HG02763 (cell line): Measurements from ENCODE around the gene CBFB.

Experiments
- ATAC-seq: cut with Tn5 transposase; IDR thresholded peaks from one replicate; pipeline ENCODE4 v1.9.1; 2021; ENCODE audit warnings: mild to moderate bottlenecking, moderate library complexity; ENCODE audit not compliant: unreplicated experiment

Gene CBFB

DNA sequence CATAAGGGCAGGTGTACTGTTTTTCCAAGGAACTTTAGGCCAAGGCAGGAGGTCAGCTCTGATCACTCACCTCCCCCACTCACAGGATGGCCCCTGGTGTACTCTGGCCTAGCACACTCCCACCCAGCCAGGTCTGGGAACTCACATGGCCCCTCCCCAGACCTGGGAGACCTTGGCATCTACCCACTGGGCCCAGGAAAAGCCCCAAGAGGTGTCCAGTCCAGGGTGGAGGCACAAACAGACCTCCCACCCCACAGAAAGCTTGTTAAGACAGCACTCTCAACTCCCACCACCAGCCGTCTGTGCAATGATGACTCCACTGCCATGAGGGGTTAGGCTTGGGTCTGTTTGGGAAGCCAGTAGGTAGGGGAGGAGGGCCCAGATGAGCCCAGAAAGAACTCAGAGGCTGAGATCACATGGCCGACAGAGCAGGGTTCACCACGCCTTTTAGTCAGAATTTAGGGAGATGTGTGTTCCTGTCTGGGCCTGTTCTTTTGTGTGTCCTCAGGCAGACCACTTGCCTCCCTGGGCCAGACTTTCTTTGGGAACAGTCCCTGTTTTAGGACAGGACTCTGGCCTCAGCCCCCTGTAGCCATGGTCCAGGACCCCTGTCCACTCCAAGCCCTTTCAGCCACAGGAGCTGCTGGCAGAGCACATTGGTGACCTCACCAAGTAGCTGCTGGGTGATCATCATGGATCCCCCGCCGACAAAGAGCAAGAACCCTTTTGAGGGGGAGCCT, 12.1 kb upstream of the CBFB start:
- no peak for ATAC-seq

DNA sequence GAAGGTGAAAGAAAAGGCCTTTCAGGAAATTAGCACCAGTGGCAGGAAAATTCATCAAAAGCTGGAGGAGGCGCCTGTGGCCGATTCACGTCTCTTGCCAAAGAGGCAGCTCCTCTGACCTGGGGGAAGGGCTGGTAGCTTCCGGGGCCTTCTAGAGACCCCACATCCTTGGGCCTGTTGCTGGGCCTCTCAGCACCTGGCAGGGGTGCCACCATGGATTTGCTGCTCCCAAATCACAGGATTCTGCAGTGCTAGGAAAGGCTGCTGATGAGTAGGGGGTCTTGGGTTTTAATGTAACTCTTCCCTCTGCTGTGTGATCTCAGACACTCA, 11.6 kb upstream of the CBFB start:
- ATAC-seq = no peak

DNA sequence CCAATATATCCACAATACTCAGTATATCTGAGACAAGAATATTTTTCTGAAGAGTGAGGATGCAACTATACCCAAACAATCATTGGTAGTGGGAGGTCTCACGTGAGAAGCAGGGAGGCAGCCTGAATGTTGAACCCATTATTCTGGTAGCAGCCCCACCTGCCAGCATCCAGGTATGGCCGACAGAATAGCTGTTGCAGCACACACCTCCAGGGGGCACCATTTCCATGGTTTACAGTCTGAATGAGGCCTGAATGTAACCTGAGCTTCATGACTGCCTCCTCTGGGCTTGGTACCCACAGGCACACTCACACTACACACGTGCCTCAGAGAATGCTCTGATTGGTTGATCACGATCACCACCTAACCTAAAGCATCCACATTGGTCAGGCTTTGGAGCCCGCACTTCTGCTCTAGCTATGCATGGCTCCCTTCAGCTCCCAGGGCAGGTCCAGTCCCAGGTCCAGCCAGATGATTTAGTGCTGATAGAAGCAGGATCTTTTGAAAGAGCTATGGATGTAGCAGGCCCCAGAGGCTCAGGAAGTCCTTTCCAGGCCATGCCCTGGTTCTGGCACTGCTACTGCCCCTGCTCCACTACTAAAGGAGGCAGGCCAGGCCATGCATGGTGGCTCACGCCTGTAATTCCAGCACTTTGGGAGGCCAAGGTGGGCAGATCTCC, 11.0 kb upstream of the CBFB start:
- peak; percentile 62 for ATAC-seq

DNA sequence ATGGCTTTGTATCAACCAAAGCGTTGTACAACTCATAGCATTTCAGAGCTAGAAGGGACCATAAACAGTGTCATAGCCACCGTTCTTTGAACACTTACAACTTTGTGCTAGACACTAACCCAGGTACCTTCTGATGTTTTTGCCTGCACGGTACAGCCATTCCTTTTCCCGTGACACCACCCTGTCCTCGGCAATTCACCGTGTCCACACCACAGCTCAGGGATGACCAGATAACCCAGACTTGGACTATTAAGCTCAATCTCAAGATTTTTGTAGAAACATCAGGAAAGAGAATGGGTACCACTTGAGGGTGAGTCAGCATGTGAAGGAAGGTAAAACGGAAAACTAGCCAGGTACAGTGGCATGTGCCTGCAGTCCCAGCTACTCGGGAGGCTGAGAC, 9.8 kb upstream of the CBFB start:
- ATAC-seq = no peak

DNA sequence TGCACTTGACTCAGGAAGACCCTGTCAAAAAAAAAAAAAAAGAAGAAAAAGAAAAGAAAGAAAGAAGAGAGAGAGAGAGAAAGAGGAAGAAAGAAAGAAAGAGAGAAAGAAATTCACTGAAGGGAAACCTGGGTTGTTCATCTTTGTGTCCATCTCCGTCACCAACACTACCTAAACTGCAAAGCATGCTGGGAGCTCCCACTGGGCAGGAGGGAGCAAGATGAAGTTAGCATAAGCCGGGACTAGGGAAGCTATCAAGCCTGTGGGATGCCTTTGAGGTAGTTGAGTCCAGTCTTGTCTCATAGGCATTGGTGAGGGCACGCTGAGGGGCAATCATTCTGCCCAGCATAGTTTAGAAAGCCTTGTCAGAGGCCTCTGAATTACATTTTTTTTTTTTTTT, 7.6 kb upstream of the CBFB start:
- ATAC-seq = no peak

DNA sequence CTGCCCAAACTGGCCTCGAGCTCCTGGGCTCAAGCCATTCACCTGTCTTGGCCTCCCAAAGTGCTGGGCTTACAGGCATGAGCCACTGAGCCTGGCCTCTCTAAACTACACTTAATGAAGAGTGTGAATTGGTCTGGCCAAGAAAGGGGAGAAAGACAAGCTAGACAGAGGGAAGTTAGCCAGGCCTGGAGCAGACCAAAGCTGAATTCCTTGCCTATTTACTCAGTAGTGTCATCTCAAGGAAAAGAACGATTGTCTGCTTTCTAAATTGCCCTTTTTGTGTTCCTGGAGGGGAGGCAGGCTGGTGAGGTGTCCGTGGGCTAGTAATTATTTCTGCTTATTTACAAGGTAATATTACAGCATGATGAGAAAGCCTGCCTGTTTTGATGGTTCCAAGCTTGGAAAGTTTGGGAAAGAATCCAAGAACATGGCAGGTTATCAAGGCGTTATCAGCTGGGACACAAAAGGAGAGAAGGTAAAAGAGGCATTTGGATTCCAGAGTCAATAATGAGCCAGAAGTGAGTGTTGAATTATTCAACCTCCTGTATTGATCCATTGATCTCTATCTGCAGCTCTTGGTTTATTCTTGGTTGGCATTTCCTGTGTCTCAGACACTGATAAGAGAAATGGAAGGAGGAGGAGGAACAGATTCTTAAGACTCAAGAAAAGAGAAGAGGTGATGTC, 6.3 kb upstream of the CBFB start:
- ATAC-seq = no peak

DNA sequence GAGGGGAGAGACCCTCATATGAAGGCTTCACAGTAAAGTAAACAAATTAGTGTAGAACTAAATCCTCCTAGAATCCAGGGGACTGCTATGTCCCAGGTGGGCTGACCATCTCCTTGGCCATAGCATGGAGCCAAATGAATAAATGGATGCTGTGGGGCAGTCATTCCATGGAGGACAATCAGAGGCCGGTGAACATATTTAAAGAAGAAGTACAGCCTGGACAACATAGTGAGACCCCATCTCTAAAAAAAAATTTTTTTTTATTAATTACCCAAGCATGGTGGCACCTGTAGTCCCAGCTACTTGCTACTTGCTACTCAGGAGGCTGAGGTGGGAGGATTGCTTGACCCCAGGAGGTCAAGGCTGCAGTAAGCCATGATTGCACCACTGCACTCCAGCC, 5.3 kb upstream of the CBFB start:
- no peak for ATAC-seq

DNA sequence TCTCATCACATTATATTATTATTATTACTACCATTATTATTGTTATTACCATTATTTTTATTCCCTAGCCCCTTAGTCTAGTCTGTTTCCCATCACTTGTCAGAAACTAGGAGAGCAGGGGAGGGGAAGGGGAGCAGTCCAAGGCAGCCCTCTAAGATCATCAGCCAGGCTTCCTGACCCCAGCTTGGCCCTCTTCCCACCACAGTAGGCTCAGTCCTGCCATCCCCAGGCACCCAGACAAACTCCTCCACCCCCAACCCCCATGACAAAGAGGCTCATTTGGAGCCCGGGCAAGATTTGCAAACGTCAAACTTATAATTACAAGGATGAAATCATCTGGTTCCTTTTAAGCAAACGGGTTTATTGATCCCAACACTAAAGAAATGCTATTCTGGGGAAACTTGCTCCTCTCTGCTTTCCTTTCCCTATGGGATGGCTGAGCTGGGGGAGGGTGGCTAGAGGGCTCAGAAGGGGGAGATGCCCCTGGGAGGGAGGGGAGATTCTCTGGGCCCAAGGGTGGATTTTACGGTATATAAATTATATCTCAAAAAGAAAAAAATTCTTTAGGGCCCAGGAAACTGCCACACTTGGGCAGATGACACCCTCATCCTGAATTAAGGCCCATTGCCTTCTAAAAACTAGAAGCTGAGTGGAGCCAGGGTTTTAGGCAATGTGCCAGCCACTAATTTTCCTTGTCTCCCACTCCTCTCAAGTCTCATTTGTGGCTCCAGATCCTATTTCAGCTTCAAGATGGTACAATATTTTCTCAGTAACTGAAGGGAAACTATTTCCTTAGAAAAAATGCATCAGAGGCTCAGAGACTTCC, 4.4 kb upstream of the CBFB start:
- no peak for ATAC-seq

DNA sequence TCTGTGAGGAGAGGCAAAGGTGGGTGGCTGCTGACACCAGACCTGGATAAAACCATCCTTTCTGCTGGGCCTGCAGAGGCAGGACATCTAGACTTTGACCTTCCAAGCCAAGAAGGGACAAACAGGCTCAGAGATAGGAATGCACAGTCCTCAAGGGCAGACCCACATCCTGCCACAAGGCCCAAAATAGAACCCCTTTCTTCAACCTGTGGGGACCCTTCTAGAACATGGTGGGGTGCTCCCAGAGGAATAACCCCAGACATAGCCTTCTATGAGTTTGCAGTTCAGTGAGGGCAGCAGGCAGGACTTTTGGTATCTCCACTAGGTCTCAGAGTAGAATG, 3.8 kb upstream of the CBFB start:
- no peak for ATAC-seq

DNA sequence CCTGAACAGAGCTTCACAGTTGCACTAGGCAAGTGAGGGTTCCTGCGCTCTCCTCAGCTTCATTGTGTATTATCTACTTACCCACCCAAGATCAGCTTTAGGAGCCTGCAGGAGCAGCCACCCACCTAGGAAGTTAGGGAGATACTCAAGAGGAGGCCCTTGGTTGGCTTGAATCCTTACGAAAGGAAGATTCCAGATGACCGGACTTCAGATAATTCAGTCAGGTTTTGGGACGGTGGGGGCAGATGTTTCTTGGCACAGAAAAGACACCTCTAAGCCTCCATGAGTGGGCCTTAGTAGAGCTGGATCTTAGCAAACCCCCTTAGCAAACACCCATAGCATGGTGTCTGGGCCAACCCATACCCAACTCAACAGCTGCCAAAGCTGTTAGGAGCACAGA, 2.4 kb upstream of the CBFB start:
- no peak for ATAC-seq

DNA sequence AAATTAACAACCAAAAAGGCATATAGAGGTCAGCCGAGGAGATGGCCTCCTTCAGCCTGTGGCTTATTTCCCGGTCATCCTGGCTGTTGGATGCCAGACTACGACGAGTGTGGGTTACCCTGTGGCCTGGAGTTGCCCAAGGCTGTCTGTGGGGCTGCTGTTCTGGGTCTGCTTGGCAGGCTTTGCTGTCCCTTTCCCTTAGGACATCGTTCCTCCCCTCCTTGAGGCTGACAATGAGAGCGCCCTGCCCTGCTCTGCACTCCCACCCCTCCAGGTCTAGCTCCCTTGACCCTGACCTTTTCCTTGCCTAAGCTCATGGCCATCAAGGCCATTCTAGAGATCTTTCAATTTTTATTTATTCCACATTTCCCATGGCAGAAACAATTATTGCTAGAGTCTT, 1.9 kb upstream of the CBFB start:
- no peak for ATAC-seq

DNA sequence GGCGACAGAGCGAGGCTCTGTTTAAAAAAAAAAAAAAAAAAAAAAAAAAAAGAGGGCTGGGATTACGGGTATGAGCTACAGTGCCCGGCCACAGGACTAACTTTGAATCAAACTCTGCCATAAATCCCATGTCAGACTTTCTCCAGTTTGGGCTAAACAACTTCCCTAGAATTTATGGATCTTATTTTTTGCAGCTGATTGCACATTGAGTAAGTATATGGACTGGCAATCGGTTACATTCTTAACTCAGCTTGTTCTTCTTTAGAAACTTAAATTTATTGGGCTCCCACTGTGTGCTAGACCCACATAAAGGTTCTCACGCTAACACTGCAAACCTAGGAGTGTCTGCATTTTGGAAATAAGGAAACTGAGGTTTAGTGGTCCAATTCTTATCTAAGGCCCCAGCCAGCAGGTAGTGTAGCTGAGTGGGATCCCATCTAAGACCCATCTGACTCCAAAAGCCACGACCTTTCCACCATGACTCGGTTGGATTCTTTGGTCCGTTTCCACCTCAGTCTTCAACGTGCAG, 718 bp upstream of the CBFB start:
- no peak for ATAC-seq

DNA sequence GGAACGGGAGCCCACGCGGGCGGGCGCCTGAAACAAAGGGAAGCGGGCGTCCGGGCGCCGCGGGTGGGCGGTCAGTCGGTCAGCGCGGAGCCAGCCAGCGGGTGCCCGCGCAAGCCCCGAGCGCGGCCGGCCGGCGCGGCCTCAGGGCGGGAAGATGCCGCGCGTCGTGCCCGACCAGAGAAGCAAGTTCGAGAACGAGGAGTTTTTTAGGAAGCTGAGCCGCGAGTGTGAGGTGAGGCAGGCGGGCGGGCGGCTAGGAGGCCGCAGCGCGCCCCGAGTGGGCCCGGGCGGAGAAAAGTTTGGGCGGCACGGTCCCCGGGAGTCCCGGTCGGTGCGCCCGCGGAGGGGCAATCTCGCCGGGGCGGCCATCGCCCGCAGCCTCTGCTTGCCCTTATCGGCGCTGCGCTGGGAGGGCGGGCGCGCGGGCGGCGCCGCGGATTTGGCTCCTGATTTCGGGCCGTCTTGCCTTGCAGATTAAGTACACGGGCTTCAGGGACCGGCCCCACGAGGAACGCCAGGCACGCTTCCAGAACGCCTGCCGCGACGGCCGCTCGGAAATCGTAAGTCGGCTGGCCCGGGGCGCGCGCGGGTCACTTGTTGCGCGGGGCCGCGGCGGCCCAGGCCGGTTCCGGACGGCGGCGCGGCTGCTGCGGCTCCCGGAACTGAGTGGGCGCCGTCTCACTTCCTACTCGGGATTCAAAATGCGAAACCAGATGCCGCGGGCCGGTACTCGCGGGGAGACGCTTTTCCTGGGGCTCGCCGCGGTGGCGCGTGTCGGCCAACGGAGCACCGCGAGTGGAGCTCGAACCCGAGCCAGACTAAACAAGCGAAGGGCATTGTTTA, 526 bp downstream of the CBFB start:
- peak; percentile 40 for ATAC-seq

DNA sequence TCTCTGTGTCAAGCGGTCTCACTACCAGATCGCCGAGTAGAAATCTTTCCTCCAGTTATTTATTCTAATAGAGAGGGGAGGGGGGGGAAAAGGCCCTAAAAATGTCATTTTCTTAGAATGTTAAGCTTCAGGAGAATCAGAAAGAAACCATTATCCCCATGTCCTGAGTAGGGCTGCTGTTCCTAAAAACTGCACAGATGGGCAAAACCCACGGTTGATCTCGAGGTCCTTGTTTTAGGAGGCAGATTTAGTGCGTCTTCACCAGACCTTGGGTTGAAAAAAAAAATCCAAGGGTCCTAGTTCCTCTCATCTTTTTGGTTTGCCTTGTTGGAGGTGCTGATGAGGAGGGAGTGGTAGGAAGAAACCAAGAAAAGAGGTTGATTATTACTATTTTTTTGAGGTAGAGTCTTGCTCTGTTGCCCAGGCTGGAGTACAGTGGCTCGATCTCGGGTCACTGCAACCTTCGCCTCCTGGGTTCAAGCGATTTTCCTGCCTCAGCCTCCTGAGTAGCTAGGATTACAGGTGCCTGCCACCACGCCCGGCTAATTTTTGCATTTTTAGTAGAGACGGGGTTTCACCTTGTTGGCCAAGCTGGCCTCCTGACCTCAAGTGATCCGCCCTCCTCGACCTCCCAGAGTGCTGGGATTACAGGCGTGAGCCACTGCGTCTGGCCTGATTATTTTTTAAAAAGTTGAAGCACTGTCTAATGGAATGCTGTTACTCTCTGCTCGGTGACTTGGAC, 1.4 kb downstream of the CBFB start:
- ATAC-seq = no peak

DNA sequence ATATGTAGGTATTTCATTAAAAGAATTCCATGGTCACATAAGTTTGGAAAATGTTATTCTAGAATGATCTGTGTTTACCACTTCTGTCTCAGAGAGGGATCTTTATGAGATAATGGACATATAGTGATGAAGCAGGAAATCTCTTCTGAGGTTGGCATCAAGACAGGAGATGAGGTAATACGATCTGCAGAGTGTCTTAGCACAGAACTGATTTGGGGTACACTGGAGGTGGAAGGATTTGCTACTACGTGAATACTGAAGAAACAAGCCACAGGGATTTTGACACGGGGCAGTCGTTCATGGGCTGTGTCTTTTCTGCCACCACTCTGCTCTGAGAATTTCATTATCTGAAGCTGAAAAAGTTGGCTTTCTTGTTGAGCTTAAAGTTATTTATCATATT, 5.5 kb downstream of the CBFB start:
- no peak for ATAC-seq

DNA sequence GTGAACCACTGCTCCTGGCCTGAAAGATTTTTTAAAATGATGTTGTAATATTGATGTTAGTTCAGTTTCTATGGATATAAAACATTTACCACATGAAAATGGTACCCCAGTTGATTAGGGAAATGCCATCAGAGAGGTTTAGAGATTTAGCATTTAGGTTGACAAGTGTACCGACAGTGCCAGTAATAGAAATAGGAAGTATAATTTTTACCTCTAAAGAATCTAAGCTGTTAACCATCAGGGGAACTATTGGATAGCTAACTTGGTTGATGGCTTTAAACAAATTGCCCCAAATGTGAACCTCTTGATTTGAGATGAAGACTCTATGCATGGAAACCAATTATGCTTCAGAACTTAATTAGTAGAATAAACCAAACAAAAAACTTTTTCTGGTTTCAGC, 6.4 kb downstream of the CBFB start:
- no peak for ATAC-seq

DNA sequence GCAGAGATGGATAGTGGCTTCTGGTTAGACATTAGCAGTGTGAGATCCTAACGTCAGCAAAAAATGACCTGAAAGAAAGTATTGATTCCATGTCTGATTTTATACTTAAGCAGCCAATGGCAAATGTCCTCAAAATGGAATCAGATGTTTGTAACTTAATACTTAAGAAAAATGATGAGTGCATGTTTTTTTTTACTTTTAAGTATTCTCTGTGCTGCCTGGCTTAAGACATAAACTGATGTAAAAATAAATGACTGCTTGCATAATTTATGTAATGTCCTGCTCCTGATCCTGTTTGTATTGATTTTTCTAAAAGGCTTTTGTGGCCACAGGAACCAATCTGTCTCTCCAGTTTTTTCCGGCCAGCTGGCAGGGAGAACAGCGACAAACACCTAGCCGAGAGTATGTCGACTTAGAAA, 7.4 kb downstream of the CBFB start:
- ATAC-seq = no peak

DNA sequence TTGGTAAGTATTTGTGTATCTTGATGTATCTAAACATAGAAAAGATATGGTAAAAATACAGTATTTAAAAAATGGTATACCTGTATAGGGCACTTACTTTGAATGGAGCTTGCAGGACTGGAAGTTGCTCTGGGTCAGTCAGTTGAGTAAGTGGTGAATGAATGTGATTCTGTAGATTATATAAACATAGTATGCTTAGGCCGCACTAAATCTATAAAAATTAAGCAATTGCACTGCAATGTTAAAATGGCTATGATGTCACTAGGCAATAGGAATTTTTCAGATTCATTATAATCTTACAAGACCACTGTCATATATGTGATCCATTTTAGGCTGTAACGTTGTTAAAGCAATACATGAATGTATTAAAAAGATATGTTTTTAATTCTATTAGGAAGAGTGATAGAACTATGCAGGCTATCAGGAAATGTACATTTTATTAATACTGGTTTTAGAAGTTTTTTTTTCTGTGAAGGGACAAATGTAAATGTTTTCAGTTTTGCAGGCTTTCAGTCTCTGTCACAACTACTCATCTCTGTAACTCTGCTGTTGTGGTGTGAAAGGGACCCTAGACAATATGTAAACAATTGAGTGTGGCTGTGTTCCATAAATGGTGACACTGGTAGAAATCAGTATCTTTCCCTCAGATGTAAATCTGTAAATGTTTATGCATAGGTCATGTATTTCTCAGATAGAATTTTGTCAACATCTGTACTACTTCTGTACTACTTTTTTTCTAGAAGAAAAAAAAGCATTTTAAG, 10.5 kb downstream of the CBFB start:
- ATAC-seq = no peak

DNA sequence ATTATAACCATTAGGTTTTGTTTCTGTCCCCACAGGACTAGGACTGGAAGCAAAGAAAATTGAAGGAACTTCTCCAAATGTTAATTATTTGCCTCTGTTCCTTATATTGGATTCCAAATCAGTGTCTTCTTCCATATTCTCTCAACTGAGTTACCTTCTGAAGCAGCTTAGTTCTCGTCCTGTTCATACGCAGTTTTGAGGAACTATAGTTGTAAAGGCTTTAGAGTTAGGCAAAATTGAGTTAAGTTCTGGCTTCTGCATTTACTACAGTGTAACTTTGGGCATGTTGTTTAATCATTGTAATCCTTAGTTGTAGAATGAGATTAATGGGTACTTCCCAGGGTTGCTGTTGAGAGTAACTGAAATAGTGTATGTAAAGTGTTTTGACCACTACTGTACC, 11.2 kb downstream of the CBFB start:
- no peak for ATAC-seq
